HG02938 (cell line): Measurements from ENCODE around the gene HTRA1.

Source experiments
- ATAC-seq: cut with Tn5 transposase; IDR thresholded peaks from one replicate; pipeline ENCODE4 v1.9.1; 2021; ENCODE audit warnings: mild to moderate bottlenecking, moderate library complexity; ENCODE audit not compliant: unreplicated experiment

HTRA1 gene

DNA sequence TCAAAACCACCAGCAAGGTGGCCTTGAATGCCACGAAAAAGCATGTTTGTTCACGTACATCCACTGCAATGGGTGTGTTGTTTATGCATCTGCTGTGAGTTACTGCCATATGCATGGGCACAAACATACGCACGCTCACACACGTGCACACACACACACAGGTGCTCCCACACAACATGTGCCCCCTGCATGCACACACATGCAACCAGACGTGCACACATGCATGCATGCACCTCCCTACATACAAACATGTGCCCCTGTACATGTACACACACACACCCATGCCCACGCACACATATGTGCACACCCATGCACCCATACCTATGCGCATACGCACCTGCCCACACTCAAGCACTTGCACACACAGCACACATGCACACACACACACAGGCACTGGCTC, 89.1 kb downstream of the HTRA1 start:
- no peak for ATAC-seq

DNA sequence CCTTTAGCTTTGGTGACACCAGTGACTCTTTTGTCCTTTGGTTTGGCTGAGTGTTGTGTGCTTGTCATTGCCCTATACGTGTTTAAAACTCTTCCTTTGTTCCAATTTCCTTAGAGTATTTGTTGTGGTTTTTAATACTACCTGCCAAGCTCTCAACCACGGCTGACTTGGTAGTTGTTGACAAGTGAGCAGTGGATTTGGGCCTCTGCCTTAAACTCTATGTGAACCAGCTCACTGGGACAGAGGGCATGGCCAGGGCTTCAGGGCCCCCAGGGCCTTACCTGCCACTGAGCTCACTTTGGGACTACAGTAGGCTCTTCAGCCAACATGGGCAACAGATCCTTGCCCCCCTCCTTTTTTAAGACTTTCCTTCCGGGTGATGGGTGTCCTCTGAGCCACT, 89.6 kb downstream of the HTRA1 start:
- ATAC-seq, result no peak

DNA sequence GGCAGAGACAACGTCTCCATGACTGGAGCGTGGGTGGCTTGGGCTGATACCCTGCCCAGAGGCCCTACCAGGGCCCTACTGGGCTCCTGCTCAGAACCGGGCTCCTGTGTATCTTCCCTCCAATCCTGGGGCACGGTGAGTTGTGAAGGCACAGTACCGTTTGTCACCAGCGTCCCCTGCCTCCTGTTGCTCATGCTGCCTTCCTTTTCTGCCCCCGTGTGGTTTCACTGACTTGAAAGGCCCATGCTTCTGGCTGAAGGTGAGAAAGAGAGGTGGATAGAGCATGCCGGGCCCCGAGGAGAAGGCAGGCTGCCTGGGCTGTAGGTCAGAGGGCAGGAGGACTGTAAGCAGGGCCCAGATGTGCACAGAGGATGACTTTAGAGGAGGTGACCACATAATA, 90.1 kb downstream of the HTRA1 start:
- ATAC-seq, result no peak

DNA sequence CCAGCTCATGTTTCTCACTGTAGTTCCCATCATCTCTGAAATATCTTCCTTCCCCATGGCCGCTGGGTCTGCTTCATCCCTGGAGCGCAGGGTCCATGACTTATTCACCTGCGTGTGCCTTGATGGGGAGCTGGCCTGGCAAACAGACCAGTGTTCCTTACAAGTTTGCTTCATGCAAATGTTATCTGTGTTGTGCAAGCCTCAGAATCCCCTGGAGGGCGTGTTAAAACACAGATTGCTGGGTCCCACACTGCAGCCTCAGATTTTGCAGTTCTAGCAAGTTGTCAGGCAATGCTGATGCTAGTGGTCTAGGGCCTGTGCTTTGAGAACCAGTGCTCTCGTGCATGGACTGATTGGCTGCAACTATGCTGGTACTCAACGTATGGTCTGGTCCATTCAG, 92.0 kb downstream of the HTRA1 start:
- ATAC-seq, result no peak

DNA sequence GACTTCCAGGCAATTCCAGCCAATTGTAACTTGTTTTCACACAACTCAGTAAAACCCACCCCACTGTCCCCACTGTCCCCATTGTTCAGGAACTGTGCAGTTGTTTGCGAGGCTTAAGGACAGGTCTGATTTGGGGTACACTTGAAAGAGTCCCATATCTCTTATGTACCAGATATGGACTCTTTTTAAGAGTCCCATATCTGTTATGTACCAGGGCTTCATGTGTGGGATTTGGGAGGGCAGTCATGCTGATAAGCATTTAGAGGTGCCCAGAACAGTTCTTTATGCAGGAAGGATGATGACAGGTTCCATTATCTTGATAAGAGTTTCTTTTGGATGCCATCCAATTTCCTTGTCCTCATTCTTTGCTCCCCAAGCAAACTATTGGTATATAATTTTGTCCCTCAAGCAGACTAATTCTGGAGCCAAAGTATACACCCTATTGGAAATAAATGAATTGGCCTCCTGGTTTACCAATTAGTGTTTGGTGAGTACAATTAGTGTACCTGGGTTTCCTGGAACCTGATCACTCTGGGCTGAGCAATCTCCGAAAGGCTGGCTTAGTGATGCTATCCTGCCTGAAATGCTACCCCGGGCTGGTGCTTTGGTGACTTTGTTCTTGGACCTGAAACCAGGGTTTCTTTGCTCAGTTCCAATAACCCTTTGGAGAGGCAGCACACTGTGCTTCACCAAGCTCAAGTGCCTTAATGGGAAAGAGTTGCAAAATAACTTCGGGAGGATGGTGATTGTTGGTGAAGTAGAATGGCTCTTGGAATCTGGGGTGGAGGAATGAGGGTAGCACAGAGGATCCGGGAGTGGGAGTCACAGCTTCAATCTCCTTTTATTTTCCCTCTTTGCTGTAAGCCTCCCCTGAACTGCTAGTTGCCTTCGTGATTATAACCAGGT, 93.0 kb downstream of the HTRA1 start:
- ATAC-seq, result no peak

DNA sequence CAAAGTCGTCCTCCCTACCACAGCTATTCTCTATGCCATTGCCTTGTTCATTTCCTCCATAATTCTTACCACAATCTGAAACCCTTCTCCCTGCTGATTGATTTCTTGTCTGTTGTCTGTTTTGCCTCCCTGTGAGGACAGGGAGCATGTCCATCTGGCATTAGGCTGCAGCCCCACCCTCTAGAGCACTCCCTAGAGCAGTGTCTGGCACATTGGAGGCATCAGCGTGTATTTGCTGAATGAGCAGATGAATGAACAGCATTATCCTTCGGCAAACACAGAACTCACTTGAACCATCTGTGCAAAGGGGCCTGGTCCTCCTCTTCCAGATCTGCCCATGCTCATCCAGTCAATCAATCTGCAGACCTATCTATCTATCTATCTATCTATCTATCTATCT, 94.1 kb downstream of the HTRA1 start:
- ATAC-seq, result no peak

DNA sequence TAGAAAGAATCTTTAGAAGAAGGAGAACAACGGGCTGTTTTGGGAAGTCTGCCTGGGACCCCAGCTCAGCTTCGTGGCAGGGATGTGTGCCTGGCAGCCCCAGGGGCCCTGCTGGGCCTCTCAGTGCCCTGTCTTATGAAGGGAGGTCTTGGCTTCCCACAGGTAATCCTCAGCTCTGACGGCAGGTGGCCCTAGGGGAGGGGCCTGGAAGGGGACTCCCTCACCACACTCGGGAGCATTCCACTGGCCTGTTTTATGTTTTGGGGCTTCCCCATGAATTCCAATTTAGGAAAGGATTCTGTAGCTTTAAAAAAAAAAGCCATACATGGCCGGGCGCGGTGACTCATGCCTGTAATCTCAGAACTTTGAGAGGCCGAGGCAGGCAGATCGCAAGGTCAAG, 96.2 kb downstream of the HTRA1 start:
- ATAC-seq, result no peak

DNA sequence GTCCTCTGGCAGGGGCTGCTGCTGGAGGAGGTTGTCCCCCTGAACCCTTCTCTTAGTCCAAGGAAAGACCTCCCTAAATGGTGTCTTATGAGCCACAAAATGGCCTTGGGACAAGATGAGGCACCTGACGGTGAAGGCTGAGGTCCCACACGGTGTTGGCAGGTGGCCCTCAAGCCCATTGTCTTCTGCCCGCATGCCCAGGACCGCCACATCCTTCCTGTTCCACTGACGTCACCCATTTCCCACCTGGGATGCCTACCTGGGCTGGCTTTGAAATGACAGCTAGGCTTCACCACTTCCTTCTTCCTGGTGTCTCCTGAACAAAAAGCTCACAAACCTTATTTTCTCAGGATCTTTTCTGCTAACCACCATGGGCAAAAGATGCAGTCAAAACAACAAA, 97.1 kb downstream of the HTRA1 start:
- ATAC-seq, result no peak

DNA sequence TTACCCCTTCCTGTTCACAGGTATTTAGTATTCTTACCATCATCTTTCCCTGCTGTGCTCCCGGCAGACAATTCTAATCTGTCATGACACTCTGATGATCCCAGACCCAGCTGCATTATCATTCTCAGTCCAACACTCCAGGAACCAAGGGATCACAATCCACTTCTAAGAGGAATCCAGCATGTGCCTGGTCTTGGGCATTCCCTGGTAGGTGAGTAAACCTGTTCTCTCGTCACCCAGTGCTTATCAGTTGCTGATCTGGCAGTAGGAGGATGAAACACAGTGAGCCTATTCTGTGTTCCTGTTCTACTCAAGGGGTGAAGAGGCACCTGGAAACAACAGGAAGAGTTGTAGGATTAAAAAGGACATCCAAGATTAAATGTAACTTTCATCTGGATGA, 97.9 kb downstream of the HTRA1 start:
- no peak for ATAC-seq

DNA sequence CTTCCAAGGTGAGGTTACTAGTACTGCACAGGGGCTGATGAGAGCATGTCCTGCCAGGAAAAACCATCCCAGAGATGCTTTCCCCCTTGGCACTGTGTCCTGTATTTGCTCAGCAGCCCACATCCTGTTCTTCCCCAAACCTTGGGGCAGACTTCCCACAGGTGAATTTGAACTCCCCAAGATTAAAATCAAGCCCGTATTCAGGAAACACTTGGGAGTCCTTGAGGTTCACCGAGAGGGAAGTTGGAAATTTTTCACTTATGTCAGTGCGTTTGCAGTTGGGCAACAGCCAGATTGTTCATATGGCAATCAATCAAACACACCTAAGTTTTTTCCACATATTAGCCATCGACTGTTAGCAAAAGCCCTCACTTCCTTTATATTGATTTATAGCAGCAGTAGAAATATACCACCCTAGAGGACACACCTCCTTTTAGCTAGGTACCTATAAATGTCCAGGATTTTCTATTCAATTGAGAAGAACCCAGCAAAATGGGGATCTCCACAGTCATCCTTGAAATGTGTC, 99.0 kb downstream of the HTRA1 start, which contains the start of gene DMBT1:
Gene DMBT1, plus strand, starts transcription at position 476 of the 526 bp plus-strand sequence. Its CDS starts 17 bp downstream, at position 493.
- no peak for ATAC-seq

DNA sequence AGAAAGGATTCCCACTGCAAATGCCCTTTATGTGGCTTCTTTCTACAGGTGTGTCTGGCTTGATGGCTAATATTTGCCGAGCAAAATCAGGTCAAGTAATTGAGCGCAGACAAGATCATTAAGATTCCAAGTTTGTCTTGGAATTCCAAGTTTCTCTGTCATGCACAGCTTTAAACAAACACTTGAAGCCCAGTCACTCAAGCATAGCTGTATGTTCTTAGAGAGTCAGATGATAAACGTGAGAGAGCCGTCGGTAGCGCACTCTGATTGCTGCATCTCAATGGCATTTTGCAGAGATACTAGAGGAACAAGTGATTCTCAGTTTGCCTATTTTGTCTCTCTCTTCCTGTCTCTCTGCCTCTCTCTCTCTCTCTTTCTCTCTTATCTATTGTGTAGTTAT, 99.9 kb downstream of the HTRA1 start:
- ATAC-seq, result no peak

DNA sequence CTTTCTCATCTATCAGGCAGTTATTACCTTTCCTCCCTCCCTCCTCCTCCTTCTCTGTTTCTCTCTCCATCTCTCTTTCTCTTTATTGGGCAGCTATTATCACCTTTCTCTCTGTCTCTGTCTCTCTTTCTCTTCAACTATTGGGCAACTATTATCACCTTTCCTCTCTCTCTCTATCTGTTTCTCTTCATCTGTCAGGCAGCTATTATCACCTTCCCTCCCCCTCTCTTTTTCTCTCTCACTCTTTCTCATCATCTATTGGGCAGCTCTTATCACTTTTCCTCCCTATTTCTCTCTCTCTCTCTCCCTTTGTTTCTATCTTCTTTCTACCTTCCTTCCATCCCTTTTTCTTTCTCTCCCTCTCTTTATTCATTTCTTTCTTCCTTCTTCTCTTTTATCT, 100.4 kb downstream of the HTRA1 start:
- ATAC-seq, result no peak
